Measurements from ENCODE around the gene ACAD11.

The ACAD11 gene

GRCh38 chr3:132550579-132551305 lies 108.9 kb downstream of the ACAD11 start:
- DNase-seq = no peak

GRCh38 chr3:132549890-132550578 lies 109.6 kb downstream of the ACAD11 start:
- no peak for DNase-seq

- no peak for DNase-seq
Measured at GRCh38 chr3:132549169-132549568, 110.4 kb downstream of the ACAD11 start.

GRCh38 chr3:132545471-132545870 lies 114.1 kb downstream of the ACAD11 start:
- no peak for DNase-seq

- no peak for DNase-seq
Measured at GRCh38 chr3:132544130-132544529, 115.5 kb downstream of the ACAD11 start.

- no peak for DNase-seq
Measured at GRCh38 chr3:132543011-132543739, 116.4 kb downstream of the ACAD11 start.

- DNase-seq = no peak
Measured at GRCh38 chr3:132542577-132542976, 117.0 kb downstream of the ACAD11 start.

- DNase-seq = no peak
Measured at GRCh38 chr3:132539681-132540080, 119.9 kb downstream of the ACAD11 start.

GRCh38 chr3:132538072-132538471 lies 121.5 kb downstream of the ACAD11 start:
- DNase-seq = no peak

GRCh38 chr3:132537297-132537696 lies 122.3 kb downstream of the ACAD11 start:
- no peak for DNase-seq

GRCh38 chr3:132536442-132537153 lies 123.0 kb downstream of the ACAD11 start:
- no peak for DNase-seq

GRCh38 chr3:132535575-132536441 lies 123.8 kb downstream of the ACAD11 start:
- no peak for DNase-seq

GRCh38 chr3:132530624-132531023 lies 129.0 kb downstream of the ACAD11 start:
- DNase-seq = no peak

GRCh38 chr3:132522353-132522752 lies 137.3 kb downstream of the ACAD11 start:
- DNase-seq = no peak

GRCh38 chr3:132521901-132522300 lies 137.7 kb downstream of the ACAD11 start:
- DNase-seq = no peak

- DNase-seq = no peak
Measured at GRCh38 chr3:132519914-132520313, 139.7 kb downstream of the ACAD11 start.

- DNase-seq = no peak
Measured at GRCh38 chr3:132517311-132517710, 142.3 kb downstream of the ACAD11 start.

- DNase-seq = no peak
Measured at GRCh38 chr3:132513057-132513456, 146.6 kb downstream of the ACAD11 start.

GRCh38 chr3:132509506-132509905 lies 150.1 kb downstream of the ACAD11 start:
- no peak for DNase-seq

- DNase-seq = no peak
Measured at GRCh38 chr3:132509096-132509495, 150.5 kb downstream of the ACAD11 start.

Data from activated CD4-positive, alpha-beta T cell treated with anti-CD3 and anti-CD28 coated beads for 1 hour (primary cell).